Activated CD4-positive, alpha-beta T cell treated with anti-CD3 and anti-CD28 coated beads, Interleukin-2, amount 50 U/mL, for 1 hour (primary cell): ENCODE results near the gene IKZF2.

Experiments used
- DNase-seq: peaks from one replicate; pipeline ENCODE4 v3.0.0-alpha.2; 2020

Gene IKZF2

DNA sequence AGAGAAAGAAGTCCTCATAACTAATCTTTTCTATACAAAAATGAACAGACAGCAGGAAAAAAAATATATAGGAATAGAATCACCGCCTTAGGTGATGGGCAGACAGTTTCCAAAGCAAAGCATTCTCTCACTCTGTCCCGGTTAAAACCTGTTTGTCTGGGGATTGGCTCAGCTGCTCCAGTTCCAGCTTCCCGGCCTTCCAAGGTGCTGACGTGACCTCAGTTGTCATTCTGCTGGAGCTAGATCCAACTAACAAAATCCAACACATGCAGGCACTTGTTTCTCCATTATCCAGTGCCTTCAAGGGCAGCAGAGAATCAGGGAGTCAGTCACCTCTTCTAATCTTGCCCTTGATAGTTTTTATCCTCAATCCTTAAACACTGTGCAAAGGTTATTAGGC is 52.8 kb downstream of the IKZF2 start:
- DNase-seq = no peak

DNA sequence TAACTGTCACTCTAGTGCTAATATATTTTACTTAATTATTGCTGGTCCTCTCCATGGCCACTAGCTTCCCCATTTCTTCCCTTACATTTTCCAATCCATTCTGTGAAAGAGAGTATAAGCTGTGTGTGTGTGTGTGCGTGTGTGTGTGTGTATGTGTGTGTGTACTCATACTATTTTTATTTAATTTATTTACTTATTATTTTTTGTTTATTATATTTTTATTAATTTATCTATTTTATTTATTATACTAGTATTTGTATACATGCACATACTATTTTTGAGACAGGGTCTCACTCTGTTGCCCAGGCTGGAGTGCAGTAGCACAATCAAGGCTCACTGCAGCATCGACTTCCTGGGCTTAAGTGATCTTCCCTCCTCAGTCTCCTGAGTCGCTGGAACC is 59.6 kb downstream of the IKZF2 start:
- no peak for DNase-seq

DNA sequence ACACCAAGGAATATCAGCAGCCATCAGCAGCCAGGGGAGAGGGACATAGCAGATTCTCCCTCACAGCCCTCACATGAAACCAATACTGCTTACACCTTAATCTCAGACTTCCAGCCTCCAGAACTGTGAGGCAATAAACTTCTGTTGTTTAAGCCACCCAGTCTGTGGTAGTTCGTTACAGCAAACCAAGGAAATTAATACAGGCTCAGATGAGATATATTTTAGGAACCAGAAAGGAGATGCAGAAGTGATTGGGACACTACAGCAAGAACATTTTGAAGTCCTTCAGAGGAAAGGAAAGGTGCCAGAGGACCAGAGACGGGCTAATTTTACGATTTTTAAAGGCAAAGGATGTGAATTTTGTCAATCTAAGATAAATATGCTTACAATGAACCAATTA is 60.6 kb downstream of the IKZF2 start:
- no peak for DNase-seq

GRCh38 chr2:213089438-213089837 is 62.0 kb downstream of the IKZF2 start:
- no peak for DNase-seq

DNA sequence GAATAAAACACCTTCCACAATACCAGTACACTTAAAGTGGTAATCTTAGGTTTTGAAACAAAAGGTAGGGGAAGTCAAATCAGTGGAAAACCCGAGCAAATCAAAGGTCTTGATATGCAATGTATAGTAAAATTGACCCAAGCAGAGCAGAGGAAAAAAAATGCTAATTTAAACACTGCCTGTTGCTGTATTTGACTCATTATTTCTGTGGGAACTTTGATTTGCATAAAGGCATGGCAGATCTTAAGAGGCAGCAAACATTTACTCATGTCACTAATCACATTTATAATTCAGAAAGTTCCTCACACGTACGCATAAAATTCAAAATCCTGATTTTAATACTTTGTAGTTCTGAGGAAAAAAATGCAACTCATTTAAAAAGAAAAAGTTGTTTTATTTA is 64.4 kb downstream of the IKZF2 start:
- no peak for DNase-seq

- no peak for DNase-seq
Observed at GRCh38 chr2:213086571-213086970, 64.8 kb downstream of the IKZF2 start.

- no peak for DNase-seq
Observed at GRCh38 chr2:213086050-213086449, 65.4 kb downstream of the IKZF2 start.

DNA sequence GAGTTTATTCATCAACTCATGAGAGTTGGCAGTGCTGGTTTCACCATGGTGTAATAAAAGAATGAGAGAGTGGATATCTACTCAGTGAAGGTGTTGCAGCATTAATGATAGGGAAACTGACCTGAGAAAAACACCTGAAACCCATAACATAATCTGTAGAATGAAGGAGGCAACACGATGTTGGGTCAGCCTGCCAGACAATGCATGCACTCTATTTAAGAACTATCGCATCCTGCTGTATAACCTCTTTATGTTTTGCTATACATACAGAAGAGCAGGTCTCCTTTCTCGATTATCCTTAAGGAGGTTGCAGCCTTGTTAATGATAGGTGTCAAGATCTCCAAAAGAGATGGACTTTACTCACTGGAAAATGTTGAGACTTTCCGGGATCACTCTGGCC is 65.9 kb downstream of the IKZF2 start:
- no peak for DNase-seq

DNA sequence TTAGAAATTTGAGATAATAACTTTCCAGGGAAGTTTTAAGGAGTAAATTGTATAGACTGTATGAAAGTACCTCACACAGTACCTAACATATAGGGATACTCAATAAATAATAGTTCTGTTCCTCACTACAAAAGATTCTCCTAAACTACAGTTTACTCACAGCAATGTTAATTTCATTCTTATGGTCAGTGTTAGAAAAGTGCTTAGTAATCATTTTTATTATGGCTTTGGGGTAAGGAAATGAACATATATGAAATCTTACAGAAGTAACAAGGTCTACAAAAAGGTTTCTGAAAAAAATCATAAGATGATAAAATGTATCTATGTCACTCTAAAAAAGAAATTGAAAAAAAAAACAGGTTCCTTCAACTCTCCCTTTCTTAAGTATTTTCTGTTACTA is 67.2 kb downstream of the IKZF2 start:
- no peak for DNase-seq

GRCh38 chr2:213080969-213081617 is 70.3 kb downstream of the IKZF2 start:
- no peak for DNase-seq

DNA sequence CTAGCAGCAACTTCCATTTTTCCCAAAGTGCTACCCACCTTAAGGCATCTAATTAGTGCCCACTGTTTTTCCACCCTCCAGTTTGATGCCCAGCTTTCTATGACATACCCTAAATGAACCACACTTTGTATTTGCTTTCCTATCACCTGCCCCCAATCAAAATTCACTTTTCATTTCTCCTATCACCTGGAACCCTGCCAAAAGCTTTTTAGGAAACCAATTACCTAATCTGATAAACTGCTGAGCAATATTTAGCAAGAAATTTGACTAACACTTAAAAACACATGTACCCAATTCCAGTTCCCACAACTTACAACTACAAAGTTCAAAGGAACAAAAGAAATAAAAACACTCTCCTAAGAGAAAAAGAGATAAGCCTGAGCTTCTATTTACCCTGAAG is 71.7 kb downstream of the IKZF2 start:
- no peak for DNase-seq

GRCh38 chr2:213078686-213079085 is 72.7 kb downstream of the IKZF2 start:
- no peak for DNase-seq

GRCh38 chr2:213069531-213069930 is 81.9 kb downstream of the IKZF2 start:
- DNase-seq = no peak

- DNase-seq = no peak
Observed at GRCh38 chr2:213068676-213069359, 82.6 kb downstream of the IKZF2 start.

DNA sequence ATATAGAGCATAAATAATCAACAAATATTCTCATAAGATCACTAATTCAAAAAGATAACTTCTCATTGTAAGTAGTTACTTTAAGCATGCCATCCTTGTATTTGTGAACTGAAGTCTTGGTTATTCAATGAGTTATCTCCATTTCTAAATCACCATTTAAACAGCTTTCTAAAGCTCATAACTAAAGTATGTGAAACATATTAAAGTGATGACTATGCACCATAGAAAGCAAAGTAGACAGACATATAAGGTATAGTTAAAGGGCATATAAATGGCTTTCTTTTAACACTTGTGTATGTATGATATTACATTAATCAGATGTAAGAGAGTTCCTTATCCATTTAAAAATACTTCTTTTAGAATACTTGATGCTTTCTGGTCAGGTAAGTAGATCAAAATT is 83.5 kb downstream of the IKZF2 start:
- no peak for DNase-seq

- no peak for DNase-seq
Observed at GRCh38 chr2:213066443-213066743, 85.0 kb downstream of the IKZF2 start.

DNA sequence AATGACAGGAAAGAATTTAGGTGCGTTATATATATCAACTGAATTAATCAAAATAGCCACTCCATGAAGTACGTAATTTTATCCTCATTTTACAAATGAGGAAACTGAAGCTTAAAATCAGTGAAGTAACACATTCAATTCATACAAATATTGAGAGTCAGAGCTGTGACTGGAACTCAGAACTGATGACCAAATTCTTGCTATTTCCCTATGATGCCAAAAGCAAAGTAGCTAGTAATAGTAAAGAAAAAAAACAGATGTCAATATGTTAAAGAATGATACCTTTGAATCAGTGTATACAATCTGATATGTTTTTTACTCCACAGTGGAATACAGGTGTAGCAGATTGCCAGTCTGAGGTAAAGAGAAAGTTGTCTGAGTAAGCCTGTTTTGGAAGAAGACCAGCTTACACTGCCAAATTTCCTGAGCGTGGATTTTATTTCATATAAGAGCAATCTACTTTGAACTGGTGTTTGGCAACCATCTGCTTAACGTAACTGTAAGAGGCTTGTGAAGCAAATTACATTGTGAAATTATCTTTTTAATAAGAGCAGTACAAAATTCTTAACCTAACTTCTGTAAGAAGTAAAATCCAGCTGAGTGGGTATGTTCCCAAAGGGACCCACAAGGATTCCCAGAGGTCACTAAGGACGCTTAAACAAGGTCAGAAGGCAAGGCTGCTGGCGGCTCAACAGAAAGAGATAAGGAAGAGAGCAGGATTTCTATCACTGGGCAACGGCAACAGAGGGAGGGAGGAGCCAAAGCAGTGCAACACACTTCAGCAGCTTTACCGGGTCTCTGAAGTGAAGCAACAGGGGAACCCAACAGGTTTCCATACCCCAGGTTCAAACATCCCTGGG is 85.6 kb downstream of the IKZF2 start:
- DNase-seq = no peak

- DNase-seq = no peak
Observed at GRCh38 chr2:213064099-213064498, 87.3 kb downstream of the IKZF2 start.

GRCh38 chr2:213057977-213058376 is 93.4 kb downstream of the IKZF2 start:
- no peak for DNase-seq

DNA sequence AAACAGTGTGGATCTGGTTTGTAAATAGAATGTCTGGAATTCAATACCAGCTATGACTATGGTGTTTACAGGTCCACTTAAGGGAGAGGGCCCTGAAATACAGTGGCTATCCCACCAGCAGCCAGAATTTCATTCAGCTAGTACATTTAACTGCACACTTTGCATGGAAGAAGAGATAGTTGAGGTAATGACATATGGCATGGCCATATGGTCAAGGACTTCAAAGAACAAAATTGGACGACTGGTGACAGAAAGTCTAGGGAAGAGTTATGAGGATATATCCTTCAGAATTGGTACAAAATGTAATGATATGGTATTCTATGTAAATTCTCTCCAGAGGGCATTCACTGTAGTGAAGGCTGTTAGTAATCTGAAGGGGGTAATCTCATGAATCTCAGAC is 105.0 kb downstream of the IKZF2 start:
- DNase-seq = no peak

DNA sequence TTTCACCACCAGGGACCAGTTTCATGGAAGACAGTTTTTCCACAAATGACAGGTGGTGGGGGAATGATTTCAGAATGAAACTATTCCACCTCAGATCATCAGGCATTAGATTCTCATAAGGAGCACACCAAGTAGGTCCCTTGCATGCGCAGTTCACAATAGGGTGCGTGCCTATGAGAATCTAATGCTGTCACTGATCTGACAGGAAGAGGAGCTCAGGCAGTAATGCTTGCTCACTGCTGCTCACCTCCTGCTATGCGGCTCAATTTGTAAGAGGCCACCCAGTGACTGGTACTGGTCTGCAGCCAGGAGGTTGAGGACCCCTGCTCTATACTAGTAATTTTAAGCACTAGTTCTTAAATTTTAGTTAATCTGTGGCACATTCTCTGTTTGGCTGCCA is 107.8 kb downstream of the IKZF2 start:
- DNase-seq = no peak

DNA sequence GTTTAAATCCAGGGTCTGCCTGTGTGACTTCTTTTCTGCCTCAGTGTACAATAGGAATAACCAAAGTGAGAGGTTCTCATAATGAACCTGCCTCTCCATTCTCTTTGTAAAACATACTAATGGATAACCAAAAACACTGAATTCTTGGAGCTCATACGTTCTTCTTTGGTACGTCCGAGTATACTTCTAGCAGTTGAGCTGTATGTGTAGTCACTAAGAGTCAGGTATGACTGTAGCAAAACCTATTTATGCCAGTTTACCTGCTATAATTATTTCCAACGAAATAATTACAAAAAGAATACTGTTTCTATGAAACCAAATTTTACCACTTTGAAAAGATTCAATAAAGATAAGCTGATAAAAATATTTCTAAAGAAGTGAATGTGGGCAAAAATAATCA is 109.2 kb downstream of the IKZF2 start:
- no peak for DNase-seq

DNA sequence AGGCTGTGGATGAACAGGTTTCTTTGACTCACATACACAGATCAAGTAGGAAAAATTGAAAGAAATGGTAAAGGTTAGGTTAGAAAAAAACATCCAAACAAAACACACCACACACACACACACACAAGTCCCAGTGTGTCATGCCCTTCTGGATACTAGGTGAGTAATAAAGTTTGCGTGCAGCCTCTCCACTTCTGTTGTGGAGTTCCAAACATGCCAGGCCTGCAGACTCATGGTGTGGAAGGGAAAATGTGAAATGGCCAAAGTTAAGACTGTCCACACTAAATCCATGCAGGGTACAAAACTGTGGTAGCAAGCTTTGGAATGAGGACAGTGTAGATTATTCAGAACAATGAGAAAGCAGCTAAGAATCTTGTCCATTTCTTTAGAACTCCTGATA is 114.6 kb downstream of the IKZF2 start:
- DNase-seq = no peak

- no peak for DNase-seq
Observed at GRCh38 chr2:213034585-213034984, 116.8 kb downstream of the IKZF2 start.
